Right lobe of liver (tissue), 6 donors: ENCODE data around the gene NLRP6. TPM values are rescaled to one million over a fixed set of nuclear protein-coding genes. Genes with fewer than 3 reads are reported as not detected.

Experiments
- ATAC-seq, 4 donors: fragments of 200-7000 bp; cut with Tn5 transposase; one replicate each; pipeline ENCODE4 v1.9.1; 2020; ENCODE audit warnings: mild to moderate bottlenecking in 4 of 4, moderate library complexity in 4 of 4
- DNase-seq, 3 donors: peaks; one replicate each; pipeline ENCODE4 v3.0.0-alpha.2; 2020
- H3K27ac ChIP-seq, 3 donors: fragments of 200-600 bp; one replicate each; pipeline ENCODE4 v1.8.0; 2022
- H3K27me3 ChIP-seq, 2 donors: fragments of 200-600 bp; one replicate each; pipeline ENCODE4 v1.8.0; 2022
- H3K36me3 ChIP-seq, 4 donors: fragments of 200-600 bp; sonication (generic) in 1 of 4; one replicate each; pipeline versions ENCODE4 v1.5.1 to v1.8.0; 2017 to 2022; ENCODE audit warnings: control low read depth in 1 of 4
- H3K4me1 ChIP-seq, 4 donors: fragments of 200-600 bp; sonication (generic) in 1 of 4; one replicate each; pipeline versions ENCODE4 v1.5.1 to v1.8.0; 2017 to 2022; ENCODE audit warnings: control low read depth in 1 of 4
- H3K4me3 ChIP-seq, 3 donors: fragments of 200-600 bp; one replicate each; pipeline ENCODE4 v1.8.0; 2022
- H3K9me3 ChIP-seq, 4 donors: fragments of 200-600 bp; sonication (generic) in 1 of 4; one replicate each; pipeline versions ENCODE4 v1.5.1 to v1.8.0; 2017 to 2022; ENCODE audit warnings: control low read depth in 1 of 4
- POLR2A ChIP-seq: fragments of 450-650 bp; IDR thresholded peaks from one replicate; pipeline ENCODE4 v1.6.1; 2017; ENCODE audit warnings: antibody characterized with exemption, mild to moderate bottlenecking
- WGBS: methylation state at CpG from one replicate; pipeline ENCODE4 v1.1.6; 2018; ENCODE audit warnings: low coverage, low lambda C conversion rate; ENCODE audit not compliant: insufficient coverage; ENCODE audit errors: missing lambda C conversion rate; 5-methylcytosine and 5-hydroxymethylcytosine counted together
- intact Hi-C, 2 donors: fragments of 100-400 bp; cut with DNase I; formaldehyde crosslinking; loops; one replicate each; pipeline versions ENCODE4 v1.11.2 to v1.14.1; 2022
- small RNA-seq, 2 experiments: library from RNA; depleted of rRNA; stranded (forward); fragments of <200 nt; gene quantifications; one replicate each; pipeline ENCODE3, GENCODE V24; 2016
- total RNA-seq, 6 experiments: library from RNA; depleted of rRNA in 2 of 6; stranded (reverse); fragments of >200 nt in 2 of 6; fragmentation: NEBNext Ultra II Directional in 3 of 6; extraction: Animal tissue kit (Norgen Biotek cat#: 25700) in 3 of 6; gene quantifications; one replicate each; pipeline versions ENCODE4 v1.1.0 to v1.2.4, GENCODE V29; 2016 to 2023
- TF ChIP-seq, protein P1 (sequence below), 4 donors: fragments of 200-600 bp in 3 of 4; fragments of 450-650 bp in 1 of 4; IDR thresholded peaks; one replicate each; pipeline versions ENCODE4 v1.5.1 to v1.8.0; 2016 to 2022; ENCODE audit warnings: antibody characterized with exemption in 4 of 4, mild to moderate bottlenecking in 2 of 4
- donor health status: DM: no; HTN: yes; CAD: no.
- donor health status: DM: no; HTN: no; CAD: no.
- donor health status: DM: no; HTN: no; CAD: no.
- donor health status: DM: no; HTN: yes; CAD: no.
- donor health status: DM: no; HTN: yes; CAD: no.

Gene NLRP6
- total RNA-seq, 6 experiments from 2014 or later: 0.22 to 6.2 (median 1.6) TPM

DNA sequence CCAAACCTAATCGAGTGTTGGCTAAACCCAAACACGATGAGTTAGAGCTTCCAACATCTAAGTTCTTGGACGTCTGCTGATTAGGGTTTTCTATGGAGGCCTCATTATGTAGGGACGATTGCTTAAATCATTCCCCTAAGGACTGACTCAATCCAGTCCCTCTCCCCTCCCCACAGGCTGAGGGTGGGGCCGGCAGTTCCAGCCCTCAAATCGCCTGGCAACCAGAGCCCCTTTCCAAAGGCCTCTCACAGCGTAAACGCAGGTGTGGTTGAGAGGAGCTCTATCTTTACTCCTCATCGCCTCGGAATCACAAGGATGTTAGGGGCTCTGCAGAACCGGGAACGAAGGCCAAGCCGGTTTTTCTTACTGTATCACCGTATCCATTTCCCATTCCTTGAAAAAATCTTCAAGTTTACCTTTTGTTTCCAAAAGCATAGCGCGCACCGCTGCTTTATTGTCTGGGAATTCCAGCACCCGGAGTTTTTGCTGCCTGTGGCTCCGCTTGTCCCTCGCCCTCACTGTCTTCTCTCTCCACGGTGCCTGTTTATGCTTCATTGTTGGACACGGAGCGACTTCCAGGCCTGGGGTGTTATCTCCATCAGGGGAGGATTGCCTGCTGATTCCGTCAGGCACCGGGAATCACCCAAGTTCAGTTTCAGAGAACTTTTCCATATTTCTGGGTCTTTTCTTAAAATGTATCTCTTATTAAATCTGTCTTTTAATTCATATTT, 56.2 kb downstream of the NLRP6 start:
- WGBS: 77% methylated on average over 21 of the region's 25 CpGs
- TF ChIP-seq, protein P1, sequence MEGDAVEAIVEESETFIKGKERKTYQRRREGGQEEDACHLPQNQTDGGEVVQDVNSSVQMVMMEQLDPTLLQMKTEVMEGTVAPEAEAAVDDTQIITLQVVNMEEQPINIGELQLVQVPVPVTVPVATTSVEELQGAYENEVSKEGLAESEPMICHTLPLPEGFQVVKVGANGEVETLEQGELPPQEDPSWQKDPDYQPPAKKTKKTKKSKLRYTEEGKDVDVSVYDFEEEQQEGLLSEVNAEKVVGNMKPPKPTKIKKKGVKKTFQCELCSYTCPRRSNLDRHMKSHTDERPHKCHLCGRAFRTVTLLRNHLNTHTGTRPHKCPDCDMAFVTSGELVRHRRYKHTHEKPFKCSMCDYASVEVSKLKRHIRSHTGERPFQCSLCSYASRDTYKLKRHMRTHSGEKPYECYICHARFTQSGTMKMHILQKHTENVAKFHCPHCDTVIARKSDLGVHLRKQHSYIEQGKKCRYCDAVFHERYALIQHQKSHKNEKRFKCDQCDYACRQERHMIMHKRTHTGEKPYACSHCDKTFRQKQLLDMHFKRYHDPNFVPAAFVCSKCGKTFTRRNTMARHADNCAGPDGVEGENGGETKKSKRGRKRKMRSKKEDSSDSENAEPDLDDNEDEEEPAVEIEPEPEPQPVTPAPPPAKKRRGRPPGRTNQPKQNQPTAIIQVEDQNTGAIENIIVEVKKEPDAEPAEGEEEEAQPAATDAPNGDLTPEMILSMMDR (IDR thresholded peaks at IDR 0.05): no peak
- TF ChIP-seq POLR2A: no peak
- peaks cover 0 to 10% (median 0%) of the 10 kb centered on the region in 4 donors for H3K4me1 ChIP-seq
- DNase-seq: no peak
- no peaks in the 10 kb centered on the region for H3K27me3 ChIP-seq
- H3K27ac ChIP-seq: no peak overlapping the region
- H3K9me3 ChIP-seq: no peaks in the 10 kb centered on the region
- no peak overlapping the region for H3K4me3 ChIP-seq
- no peaks in the 10 kb centered on the region for H3K36me3 ChIP-seq
- intact Hi-C loops: no loop called here
- no peak for ATAC-seq

Small RNA genes within 50 kb of the gene (small RNA-seq; reads per million reads assigned to genes)
- 0 reads per million in 2 experiments for gene AC136475.6

Other genes starting within 250 kb of the NLRP6 start
- not detected for gene SCGB1C1, start 85.3 kb upstream of the NLRP6 start, total RNA-seq
- 10 to 100 TPM; 17.2 to 28.9 (median 24.8) TPM for gene BET1L, start 71.0 kb upstream of the NLRP6 start, total RNA-seq
- gene RIC8A, start 70.7 kb upstream of the NLRP6 start, total RNA-seq: 10 to 100 TPM; 29.7 to 54.0 (median 32.4) TPM
- 10 to 100 TPM in 5 of 6 experiments, 1 to 10 TPM in 1; 9.2 to 22.0 (median 15.5) TPM for gene SIRT3, start 42.1 kb upstream of the NLRP6 start, total RNA-seq
- gene PSMD13, start 41.4 kb upstream of the NLRP6 start, total RNA-seq: 10 to 100 TPM; 46.1 to 71.5 (median 48.7) TPM
- gene PGGHG, start 10.7 kb downstream of the NLRP6 start, total RNA-seq: 100 to 1,000 TPM in 1 of 6 experiments, 10 to 100 TPM in 4, 1 to 10 TPM in 1; 7.7 to 110 (median 13.8) TPM
- not detected for gene IFITM5, start 21.1 kb downstream of the NLRP6 start, total RNA-seq
- 100 to 1,000 TPM; 157 to 624 (median 390) TPM for gene IFITM2, start 29.4 kb downstream of the NLRP6 start, total RNA-seq
- gene IFITM1, start 35.6 kb downstream of the NLRP6 start, total RNA-seq: 100 to 1,000 TPM in 2 of 6 experiments, 10 to 100 TPM in 4; 15.7 to 159 (median 72.5) TPM
- gene IFITM3, start 42.5 kb downstream of the NLRP6 start, total RNA-seq: 1,000 to 10,000 TPM in 1 of 6 experiments, 100 to 1,000 TPM in 5; 445 to 1,124 (median 694) TPM
- under 1 TPM in 2 of 6 experiments, not detected in 4; 0.05 to 0.07 TPM for gene B4GALNT4, start 91.1 kb downstream of the NLRP6 start, total RNA-seq
- 1 to 10 TPM in 1 of 6 experiments, under 1 TPM in 2, not detected in 3; 0.43 to 1.5 (median 0.47) TPM for gene PKP3, start 115.8 kb downstream of the NLRP6 start, total RNA-seq
- 100 to 1,000 TPM in 2 of 6 experiments, 10 to 100 TPM in 4; 48.2 to 133 (median 66.3) TPM for gene SIGIRR, start 136.6 kb downstream of the NLRP6 start, total RNA-seq
- 1 to 10 TPM in 1 of 6 experiments, under 1 TPM in 4, not detected in 1; 0.09 to 1.0 (median 0.28) TPM for gene ANO9, start 163.6 kb downstream of the NLRP6 start, total RNA-seq
- gene PTDSS2, start 171.9 kb downstream of the NLRP6 start, total RNA-seq: 10 to 100 TPM in 4 of 6 experiments, 1 to 10 TPM in 2; 8.4 to 21.9 (median 11.4) TPM
- gene RNH1, start 228.8 kb downstream of the NLRP6 start, total RNA-seq: 100 to 1,000 TPM in 2 of 6 experiments, 10 to 100 TPM in 4; 66.4 to 135 (median 76.2) TPM